Lung (tissue), 12 donors: Measurements from ENCODE around the gene STRN4. TPM values are rescaled to one million over a fixed set of nuclear protein-coding genes. Genes with fewer than 3 reads are reported as not detected.

Experiments
- ATAC-seq: fragments of 200-7000 bp; cut with Tn5 transposase; one replicate; pipeline ENCODE4 v1.9.1; 2020; ENCODE audit warnings: moderate number of reproducible peaks; ENCODE audit not compliant: insufficient read depth, low FRiP score
- DNase-seq, 3 donors: peaks; one replicate each; pipeline ENCODE4 v3.0.0-alpha.2; 2013 to 2017
- H3K27ac ChIP-seq, 2 donors: one replicate each; pipeline ENCODE4 v1.5.1; 2013; ENCODE audit warnings: mild to moderate bottlenecking in 2 of 2, moderate library complexity in 2 of 2, control low read depth in 1 of 2, inconsistent platforms in 1 of 2, low read depth in 1 of 2, low read length in 1 of 2
- H3K27me3 ChIP-seq, 3 donors: one replicate each; pipeline ENCODE4 v1.5.1; 2013; ENCODE audit warnings: low read length in 2 of 3; ENCODE audit not compliant: control insufficient read depth in 3 of 3, insufficient read depth in 3 of 3
- H3K36me3 ChIP-seq, 4 donors: one replicate each; pipeline ENCODE4 v1.5.1; 2013; ENCODE audit warnings: low read length in 4 of 4, mild to moderate bottlenecking in 1 of 4, moderate library complexity in 1 of 4; ENCODE audit not compliant: control insufficient read depth in 4 of 4, insufficient read depth in 4 of 4
- H3K4me1 ChIP-seq, 5 donors: one replicate each; pipeline ENCODE4 v1.5.1; 2013; ENCODE audit warnings: low read length in 5 of 5, mild to moderate bottlenecking in 2 of 5, moderate library complexity in 1 of 5; ENCODE audit not compliant: control insufficient read depth in 5 of 5, insufficient read depth in 5 of 5
- H3K4me3 ChIP-seq: one replicate; pipeline ENCODE4 v1.5.1; 2013; ENCODE audit warnings: mild to moderate bottlenecking, control low read depth, moderate library complexity
- H3K9ac ChIP-seq, 2 donors: one replicate each; pipeline ENCODE4 v1.5.1; 2013; ENCODE audit warnings: low read length in 2 of 2, control low read depth in 1 of 2; ENCODE audit not compliant: insufficient read depth in 1 of 2
- H3K9me3 ChIP-seq, 4 donors: one replicate each; pipeline ENCODE4 v1.5.1; 2013; ENCODE audit warnings: low read length in 3 of 4, mild to moderate bottlenecking in 1 of 4, moderate library complexity in 1 of 4; ENCODE audit not compliant: control insufficient read depth in 4 of 4, insufficient read depth in 3 of 4
- CTCF ChIP-seq: IDR thresholded peaks from 2 replicates; pipeline ENCODE4 v1.5.1; 2012; ENCODE audit warnings: mild to moderate bottlenecking; ENCODE audit errors: control extremely low read depth, extremely low read depth
- WGBS, 2 donors: extraction: QIAGEN DNeasy Blood & Tissue Kit; methylation state at CpG; one replicate each; pipeline ENCODE4 v1.1.7; 2013; 5-methylcytosine and 5-hydroxymethylcytosine counted together
- polyA plus RNA-seq, 2 donors: library from polyadenylated mRNA; stranded (reverse); fragments of 200-250 nt; gene quantifications; one replicate each; pipeline ENCODE4 v1.2.1, GENCODE V29; 2013
- total RNA-seq, 2 donors: library from RNA; depleted of rRNA in 1 of 2; stranded (reverse); fragments of >200 nt in 1 of 2; gene quantifications; one replicate each; pipeline ENCODE4 v1.2.1, GENCODE V29; 2014 to 2021
- donor health status: control.
- donor health status: control.
- donor health status: Bipolar disorder and iron deficiency.
- donor health status: healthy.
- donor health status: DM: yes; HTN: yes; CAD: no.

Gene STRN4
- total and polyA plus RNA-seq, 4 donors: 71.6 to 86.8 (median 79.2) TPM

- H3K9me3 ChIP-seq: no peaks in the 10 kb centered on the region
- DNase-seq: no peak
- no peak for ATAC-seq
- 66 to 67% methylated on average over 9 of the region's 9 CpGs for WGBS, 2 donors
- H3K4me1 ChIP-seq: peaks cover 0 to 34% (median 10%) of the 10 kb centered on the region in 5 donors
- no peak for TF ChIP-seq CTCF
- no peak overlapping the region for H3K27ac ChIP-seq
- no peak overlapping the region for H3K4me3 ChIP-seq
- no peaks in the 10 kb centered on the region for H3K27me3 ChIP-seq
- H3K9ac ChIP-seq: no peak overlapping the region
- peaks cover 0 to 19% (median 5%) of the 10 kb centered on the region in 4 donors for H3K36me3 ChIP-seq
These were observed 42.7 kb upstream of the STRN4 start for GRCh38 chr19:46788968-46789338.

GRCh38 chr19:46788262-46788967 lies 42.2 kb upstream of the STRN4 start, which contains the start of gene SLC1A5:
SLC1A5 (minus strand) TSS chr19:46788594; CDS start chr19:46787965, 629 bp downstream.
- peak; percentile 82 for ATAC-seq
- peak; percentile 97 to 98 (median 98) for DNase-seq
- H3K4me1 ChIP-seq: peaks cover 0 to 36% (median 12%) of the 10 kb centered on the region in 5 donors

GRCh38 chr19:46787331-46788261 lies 41.3 kb upstream of the STRN4 start:
- Histone ChIP-seq H3K36me3 (peaks cover 0 to 29% (median 14%) of the 10 kb centered on the region in 4 donors), H3K4me1 (peaks cover 0 to 40% (median 12%) of the 10 kb centered on the region in 5 donors), H3K27me3 (no peaks in the 10 kb centered on the region), H3K9ac (peak overlapping the region in 1 of 2 donors; percentile 62), H3K9me3 (no peaks in the 10 kb centered on the region), H3K27ac (peak overlapping the region; percentile 61 to 91), H3K4me3 (peak overlapping the region; percentile 67)
- no peak for TF ChIP-seq CTCF
- 0 to 1% methylated on average over 61 to 80 of the region's 80 CpGs for WGBS, 2 donors
- peak; percentile 63 to 81 (median 80) for DNase-seq
- ATAC-seq: peak; percentile 10

More at GRCh38 chr19:46788262-46788967, 42.2 kb upstream of the STRN4 start, which contains the start of gene SLC1A5:
- no peak for TF ChIP-seq CTCF
- H3K27ac ChIP-seq: peak within 1 kb of the TSS; percentile 61 to 91
- no peaks in the 10 kb centered on the region for H3K27me3 ChIP-seq
- peak within 1 kb of the TSS; percentile 67 for H3K4me3 ChIP-seq
- no peaks in the 10 kb centered on the region for H3K9me3 ChIP-seq
- 1% methylated on average over 37 to 46 of the region's 46 CpGs for WGBS, 2 donors
- peaks cover 0 to 24% (median 8%) of the 10 kb centered on the region in 4 donors for H3K36me3 ChIP-seq
- H3K9ac ChIP-seq: peak within 1 kb of the TSS in 1 of 2 donors; percentile 38
